GM19035 (cell line): Measurements from ENCODE around the gene ANXA1.

Experiments used
- ATAC-seq: cut with Tn5 transposase; IDR thresholded peaks from one replicate; pipeline ENCODE4 v1.9.1; 2021; ENCODE audit not compliant: unreplicated experiment

Gene ANXA1

DNA sequence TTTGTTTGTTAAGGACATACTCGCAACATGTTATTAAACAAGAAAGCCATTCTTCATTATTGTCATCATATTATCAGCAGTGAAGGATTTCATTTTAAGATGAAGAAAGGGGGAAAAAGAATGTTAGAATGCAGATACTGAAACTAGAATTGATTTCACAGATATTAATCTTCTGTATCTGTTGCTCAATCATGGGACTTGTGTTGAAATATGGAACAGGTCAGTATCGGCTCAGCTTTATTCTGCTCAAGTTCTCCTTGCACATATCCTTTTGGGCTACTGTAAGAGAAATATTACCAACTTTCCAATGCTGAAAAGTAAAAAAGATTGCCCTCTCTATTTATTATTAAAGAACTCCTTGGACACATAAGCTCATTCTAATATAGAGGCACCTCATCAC is 13.8 kb upstream of the ANXA1 start:
- ATAC-seq = no peak

DNA sequence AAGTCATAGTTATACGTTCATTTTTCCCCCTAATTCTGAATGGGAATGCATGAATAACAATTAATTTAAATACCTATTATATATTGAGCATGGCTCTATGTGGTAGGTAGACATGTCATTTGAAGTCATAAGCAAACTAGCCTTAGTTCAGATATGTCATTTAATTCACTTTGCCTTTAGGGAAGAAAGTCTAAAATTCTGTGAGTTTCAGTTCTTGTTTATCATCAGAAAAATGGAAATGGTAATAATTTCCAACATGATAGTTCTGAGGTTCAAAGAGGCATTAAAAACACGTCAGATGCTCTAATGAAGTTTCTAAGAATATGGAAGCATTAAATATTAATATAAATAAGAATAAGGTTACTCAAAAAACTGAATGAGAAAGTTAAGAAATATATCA is 13.1 kb upstream of the ANXA1 start:
- no peak for ATAC-seq

DNA sequence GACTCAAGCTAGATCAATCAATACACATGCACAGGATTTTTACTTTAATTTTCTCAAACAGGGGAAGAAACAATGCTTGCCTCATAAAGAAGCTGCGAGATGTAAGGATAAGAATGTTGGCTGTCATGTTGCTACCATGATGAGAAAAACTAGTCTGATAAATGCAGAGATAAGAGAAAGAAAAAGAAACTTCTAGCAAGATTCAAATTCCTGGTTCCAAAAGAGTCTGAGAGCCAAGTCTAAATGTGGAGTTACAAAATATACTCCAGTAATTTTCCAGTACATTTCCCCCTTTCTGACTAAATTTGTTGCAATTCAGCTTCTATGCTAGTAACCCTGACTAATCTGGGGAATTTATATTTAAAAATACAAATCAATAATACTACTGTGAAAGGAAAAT is 10.4 kb upstream of the ANXA1 start:
- no peak for ATAC-seq

DNA sequence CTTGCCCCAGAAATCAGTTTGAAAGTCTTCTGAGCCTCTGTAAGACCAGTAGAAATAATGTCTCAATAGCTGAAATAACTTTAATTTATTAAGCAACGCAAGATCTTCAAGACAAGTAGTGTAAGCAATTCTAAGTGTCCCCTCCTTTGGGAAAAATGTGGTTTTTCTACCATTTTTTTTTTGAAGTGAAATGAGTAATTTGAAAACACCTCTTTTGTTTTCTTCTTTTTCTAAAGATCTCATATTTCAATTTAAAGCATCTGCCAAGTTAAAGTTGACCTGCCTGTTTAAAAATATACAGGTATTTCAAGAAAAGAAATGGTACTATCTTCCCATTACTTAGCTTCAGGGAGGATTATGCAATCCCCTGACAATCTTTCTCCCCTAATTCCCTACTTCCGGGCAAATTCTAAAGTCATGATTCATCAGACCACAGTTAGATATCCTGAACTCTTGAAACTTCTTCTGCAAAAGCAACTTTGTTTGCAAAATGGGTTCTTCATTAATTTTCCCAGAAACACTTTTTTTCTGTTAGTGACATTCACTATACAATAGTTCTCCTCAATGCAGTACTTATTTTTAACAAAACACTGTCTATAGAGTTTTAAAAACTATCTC is 7.8 kb upstream of the ANXA1 start:
- no peak for ATAC-seq

DNA sequence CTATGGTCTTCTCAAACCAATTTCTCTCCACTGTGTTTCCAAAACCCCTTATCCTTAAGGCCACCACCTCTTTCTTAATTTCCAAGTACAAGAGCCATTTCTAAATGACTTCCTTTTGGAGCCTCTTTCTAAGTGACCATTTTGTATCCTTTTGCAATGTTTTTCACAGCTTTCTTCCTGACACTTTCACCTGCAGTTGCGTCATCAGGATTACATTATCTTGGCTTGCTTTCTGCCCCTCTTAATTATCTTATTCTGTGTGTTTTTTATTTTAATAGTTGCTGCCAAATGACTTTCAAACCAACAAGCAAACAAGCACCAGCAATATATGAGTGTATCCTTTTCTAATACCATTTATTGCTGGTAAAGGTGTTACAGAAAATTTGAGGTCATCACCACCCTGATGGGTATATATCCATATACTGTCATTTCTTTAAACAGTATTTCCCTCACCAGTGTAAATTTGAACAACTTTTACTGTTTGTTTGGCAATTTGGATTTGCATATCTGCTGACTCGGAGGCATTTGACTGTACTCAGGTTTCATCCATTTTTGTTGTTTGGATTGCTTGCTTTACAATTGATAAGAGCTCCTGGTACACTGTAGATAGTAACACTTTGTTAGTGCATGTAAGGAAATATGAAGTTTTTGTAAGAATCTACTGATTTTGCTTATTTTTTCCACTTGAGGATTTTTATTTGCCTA is 5.4 kb upstream of the ANXA1 start:
- no peak for ATAC-seq

DNA sequence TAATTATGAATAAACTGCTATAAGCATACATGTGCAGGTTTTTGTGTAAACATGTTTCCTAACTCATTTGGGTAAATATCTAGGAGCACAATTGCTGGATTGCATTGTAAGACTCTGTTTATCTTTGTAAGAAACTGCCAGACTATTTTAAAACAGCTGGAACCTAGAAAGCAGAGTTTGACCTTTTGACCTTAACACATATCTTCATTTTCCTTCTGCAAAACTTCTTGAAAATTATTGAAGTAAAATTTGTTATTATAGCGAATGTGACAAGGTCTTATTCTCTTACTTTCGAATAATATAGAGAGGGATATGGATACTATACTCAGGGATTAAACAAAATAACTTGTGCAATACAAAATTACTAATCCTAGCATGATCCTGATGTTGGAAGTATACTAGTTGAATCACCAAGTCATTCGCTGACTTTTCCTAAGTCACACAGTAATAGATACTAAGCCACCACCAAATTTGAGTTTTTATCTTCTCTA is 3.2 kb upstream of the ANXA1 start:
- no peak for ATAC-seq

DNA sequence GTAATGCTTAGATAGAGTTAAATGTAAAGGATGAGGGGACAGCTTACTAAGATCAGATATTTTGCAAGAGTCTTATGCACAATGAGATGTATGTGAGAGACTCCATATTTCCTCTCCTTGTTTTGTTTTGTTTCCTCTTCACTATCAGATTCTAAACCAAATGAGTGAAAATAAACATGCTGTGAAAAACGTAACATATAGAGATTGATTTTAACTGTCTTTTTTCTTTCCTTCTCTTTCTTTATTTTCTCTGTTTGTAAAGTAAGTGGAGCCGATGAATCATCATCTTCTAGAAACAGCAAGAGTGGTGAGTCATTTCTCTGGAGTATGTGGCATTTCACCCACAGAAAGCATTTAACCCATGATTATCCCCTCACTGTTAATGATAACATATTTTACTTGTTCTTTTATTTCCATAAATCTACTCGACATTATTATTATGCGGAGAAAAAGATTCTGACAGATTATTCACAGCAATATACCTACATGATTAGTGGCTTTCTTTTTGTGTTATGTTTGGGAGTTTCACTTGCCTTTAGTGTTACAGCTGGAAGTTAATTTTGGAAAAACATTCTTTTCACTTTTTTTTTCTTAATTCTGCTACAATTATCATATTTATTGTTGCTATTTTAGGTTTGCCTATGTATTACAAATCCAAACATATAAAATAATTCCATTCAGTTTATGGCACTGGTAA is 2.1 kb upstream of the ANXA1 start:
- peak; percentile 77 for ATAC-seq

DNA sequence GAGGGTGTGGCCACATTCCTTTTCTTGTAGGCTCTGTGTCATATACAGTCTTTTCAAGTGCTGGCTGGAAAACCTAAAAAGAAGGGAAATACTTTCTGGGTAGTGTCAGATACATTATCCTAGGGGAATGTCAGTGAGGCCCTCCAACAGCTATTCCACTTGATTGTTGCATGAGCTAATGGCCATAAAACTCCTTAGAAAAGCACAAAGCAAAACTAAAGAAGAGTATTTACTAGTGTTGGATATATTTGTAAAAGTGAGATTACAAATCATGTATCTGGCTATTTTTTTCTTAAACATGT is 829 bp downstream of the ANXA1 start:
- no peak for ATAC-seq

DNA sequence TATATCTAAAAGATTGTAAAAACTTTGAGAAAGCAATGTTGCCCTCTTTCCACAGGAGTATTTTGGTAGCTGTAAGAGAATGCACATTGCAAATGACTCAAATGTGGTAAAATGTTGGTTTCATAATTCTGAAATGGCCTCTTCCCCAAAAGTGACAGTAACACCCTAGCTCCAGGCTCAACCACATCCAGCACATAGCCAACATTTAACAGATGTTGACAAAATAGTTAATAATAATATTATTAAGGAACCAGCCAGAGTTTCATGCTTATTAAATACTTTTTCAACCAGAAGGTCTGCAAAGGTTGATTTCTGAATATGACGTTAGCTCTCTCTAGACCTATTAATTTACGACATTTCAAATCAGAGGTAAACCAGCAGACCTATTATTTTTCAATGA is 1.3 kb downstream of the ANXA1 start:
- peak; percentile 55 for ATAC-seq

DNA sequence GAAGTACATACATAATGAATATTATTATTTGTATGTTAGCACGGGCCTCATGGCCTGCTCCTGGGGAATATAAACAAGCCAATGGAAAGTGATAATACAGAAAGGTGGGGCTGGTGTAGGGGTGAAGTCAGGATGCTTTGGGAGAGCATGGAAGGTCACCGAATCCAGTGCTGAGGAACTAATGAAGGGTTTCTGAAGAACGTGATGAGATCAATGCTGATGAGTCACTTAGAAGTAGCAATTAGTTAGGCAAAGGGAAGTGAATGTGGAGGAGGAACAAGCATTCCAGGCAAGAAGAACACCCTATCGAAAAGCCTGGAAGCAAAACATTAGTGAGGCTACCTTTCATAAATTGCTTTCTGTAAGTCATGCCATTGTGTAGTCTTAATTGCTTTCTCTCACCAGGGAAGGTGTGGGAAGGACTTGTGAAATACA is 2.1 kb downstream of the ANXA1 start:
- ATAC-seq = no peak

DNA sequence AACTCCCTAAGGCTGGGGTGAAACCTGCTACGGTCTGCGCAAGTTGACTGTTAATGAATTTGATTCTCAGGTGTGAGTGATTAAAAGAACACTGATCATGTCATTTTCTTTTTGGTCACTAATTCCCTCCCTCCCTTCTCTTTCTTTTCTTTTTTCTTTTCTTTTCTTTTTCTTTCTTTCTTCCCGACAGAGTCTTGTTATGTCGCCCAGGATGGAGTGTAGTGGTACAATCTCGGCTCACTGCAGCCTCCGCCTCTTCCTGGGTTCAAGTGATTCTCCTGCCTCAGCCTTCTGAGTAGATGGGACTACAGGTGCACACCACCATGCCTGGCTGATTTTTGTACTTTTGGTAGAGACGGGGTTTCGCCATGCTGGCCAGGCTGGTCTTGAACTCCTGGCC is 2.6 kb downstream of the ANXA1 start:
- ATAC-seq = no peak

DNA sequence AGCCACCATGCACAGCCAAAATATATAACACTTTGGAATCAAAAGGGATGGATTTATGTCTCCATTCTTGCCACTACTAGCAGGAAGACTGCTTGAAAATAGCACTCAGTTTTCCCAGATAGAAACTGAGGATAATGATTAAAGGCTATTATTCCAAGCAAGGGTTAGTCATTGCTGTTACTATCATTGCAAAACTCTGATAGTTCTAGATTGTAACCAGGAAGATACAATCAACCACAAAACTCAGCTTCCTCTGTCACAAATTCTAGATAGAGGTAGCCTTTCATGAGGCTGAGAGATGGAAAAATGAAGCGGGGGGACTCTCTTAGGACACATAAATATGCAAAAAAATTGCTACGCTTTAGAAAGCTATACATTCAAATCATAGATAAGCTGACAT is 3.1 kb downstream of the ANXA1 start:
- no peak for ATAC-seq

DNA sequence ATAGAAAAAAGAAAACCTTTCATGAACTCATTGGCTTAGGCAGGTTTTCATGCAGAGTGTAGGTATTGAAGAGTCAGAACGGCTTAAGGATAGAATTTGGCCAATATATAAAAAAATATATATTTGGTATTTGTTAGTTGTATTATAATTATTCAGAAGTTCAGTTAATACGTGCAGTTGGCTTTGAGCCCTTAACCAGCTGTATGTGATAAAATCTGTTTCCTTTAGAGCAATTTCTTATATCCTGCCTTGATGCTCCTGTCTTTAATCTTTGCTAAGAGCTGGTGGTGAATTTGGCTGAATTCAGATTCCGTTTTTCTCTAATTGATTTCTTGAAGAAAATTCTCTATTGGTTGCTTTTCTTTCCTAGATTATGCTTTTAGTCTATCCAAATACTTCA is 3.7 kb downstream of the ANXA1 start:
- no peak for ATAC-seq

DNA sequence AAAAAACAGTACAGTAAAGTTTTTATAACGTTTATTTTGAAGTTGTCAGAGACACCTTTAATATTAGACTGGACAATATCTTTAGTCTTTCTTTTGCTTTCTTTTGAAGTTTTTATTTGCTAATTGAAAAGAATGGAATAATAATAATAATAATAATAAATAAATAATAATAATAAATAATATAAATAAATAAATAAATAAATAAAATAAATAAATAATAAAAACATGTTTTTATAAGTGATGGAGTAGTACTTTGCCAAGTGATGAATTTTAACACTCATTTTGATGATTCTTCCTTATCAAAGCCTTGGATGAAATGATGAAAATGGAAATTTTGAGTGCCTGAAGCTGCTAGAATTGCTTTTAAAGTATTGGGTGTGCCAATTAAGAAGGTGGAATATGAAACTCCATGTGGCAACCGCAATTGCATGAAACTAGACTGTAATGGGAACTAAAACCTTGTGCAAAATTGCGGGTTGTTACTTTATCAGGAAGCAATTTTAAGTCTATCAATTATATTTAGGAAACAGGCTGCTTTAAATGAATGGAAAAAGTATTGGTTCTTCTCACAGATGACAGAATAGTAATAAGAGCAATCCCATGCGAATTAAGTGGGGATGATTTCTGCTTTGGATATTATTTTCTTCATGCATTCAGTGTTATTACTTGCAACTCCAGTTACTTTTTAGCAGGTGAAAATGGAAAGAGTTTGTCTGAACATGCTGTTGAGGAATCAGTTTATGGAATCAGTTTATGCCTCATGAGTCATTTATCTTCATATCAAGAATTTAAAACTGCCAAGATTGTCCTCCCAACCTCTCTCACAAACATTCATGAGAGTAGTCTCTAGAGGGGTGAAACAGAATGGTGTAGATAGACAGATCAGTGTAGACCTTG is 4.6 kb downstream of the ANXA1 start:
- ATAC-seq = no peak

DNA sequence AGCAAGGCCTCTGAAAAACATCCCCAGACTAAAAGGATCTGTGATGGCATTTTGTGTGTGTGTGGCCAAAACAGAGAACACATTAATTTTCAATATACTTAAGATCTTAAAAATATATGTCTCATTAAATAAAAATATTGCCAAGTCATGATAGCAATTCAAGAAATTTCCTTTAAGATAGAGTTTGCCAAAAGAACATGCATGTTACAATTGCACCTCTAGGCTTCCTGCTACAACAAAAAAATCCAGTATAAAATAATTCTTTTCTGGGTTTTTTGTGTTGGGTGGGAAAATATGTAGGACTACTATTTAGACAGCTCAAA is 5.2 kb downstream of the ANXA1 start:
- ATAC-seq = no peak

DNA sequence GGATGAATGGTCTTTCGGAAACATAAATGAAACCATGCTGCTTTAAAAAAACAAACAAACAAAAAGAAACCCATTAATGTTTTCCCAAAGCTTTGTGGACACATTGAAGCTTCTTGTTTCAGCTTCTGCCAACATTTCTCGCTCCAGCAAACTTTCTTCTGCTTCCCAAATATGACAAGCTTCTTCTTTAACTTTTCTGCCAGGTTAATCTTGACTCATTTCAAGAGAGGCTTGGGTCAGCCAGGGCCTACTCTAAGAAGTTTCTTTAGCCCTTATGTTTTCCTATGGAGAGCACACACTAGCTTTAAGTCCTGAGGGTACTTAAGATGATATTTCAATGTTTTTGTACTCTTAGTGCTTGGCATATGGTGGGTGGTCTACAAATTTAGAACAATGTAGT is 6.1 kb downstream of the ANXA1 start:
- no peak for ATAC-seq

DNA sequence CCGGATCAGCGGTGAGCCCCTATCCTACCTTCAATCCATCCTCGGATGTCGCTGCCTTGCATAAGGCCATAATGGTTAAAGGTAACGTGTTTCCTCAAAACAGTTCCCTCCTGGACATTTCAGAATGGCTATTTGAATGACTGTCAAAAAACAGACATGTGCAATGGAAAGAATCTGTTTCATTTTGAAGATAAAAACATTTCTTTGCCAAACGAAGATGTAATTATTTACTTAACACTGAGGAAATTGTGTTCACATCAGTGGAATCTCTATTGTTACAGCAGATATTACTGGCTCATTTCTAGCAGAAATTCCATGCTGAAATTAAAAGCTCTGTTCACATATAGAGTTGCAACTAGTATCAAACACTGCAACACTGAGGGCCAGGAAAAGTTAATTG is 7.1 kb downstream of the ANXA1 start:
- ATAC-seq = no peak

DNA sequence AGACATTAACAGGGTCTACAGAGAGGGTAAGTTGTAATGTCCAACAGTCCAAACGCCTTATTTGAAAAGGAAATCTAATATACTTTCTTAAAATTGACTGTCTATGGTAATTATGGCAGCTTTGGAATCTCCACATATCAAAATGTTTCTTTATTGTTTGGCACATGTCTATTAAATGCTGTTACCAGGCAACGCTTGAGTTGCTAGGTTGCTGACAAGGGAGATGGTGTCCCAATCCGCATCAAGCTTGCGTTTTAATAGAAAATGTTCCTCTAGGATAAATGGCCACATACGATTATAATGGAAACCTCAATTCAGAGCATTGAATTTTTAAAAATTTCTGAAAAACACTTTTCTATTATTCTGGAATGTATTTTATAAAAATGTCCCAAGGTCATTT is 9.2 kb downstream of the ANXA1 start:
- no peak for ATAC-seq

DNA sequence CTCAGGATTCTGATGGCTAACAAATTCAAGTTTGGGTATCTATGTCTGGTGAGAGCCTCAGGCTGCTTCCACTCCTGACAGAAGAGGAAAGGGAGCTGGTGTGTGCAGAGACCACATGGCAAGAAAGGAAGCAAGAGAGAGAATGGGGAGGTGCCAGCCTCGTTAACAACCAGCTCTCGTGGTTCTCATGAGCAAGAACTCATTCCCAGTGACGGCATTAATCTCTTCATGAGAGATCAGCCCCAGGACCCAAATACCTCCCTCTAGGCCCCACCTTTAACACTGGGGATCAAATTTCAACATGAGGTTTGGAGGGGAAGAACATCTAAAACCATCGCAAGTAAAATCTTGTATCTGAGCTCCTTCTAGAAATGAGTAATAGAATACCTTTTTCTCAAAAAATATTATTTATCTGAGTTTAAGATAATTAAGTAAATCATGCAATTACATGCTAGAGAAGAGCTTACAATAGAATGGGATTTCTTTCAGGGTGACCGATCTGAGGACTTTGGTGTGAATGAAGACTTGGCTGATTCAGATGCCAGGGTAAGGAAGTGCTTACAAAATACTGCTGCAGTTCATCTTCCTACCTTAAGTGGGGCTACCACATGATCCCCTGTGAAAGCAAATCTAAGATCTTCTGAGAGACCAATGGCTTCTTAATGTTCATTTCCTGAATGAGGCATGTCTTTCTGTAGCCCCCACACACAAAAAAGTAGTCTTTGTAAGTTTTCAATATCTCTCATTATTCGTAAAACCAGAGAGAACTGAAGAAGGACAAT is 11.5 kb downstream of the ANXA1 start:
- no peak for ATAC-seq

DNA sequence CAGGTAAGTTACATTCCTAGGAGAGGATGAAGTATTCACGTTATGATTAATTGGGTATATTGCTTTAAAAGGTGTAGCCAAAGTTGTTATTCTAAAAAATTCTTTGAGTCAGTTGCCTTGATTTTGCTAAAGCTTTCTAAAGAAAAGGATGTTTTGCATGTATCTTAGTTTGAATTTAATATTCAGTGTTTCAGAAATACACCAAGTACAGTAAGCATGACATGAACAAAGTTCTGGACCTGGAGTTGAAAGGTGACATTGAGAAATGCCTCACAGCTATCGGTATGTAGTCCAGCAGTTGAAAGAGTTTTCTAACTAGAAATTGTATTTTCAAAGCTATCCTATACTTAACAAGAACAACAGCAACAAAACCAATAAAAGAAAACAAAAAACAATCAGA is 14.2 kb downstream of the ANXA1 start:
- ATAC-seq = no peak

DNA sequence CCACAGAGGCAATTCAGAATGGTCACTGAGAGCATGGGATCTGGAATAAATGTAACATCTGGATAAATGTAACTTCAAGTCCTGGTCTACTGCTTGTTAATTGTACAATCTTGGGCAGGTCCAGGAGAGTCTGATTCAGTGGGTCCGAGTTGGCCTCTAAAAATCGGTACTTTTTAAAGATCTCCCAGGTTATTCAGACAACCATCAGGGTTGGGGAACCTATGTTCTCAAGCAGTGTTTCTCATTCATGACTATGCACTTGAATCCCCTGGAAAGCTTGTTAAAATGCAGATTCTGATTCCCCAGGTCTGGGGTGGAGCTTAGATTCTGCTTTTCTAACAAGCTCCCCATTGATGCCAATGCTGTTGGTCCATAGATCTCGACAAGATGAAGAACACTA is 14.8 kb downstream of the ANXA1 start:
- ATAC-seq = no peak
